ENCODE measurements around the gene PTPRM. TPM values are rescaled to one million over a fixed set of nuclear protein-coding genes. Genes with fewer than 3 reads are reported as not detected.
A peak's percentile ranks its signal among the peaks of the same experiment; 100 is the strongest.

The PTPRM gene
- polyA plus RNA-seq, 2 of the 4 experiments (the other 2 are of a cell fraction): 44.5 to 199 TPM

- H3K4me3 ChIP-seq: no peak overlapping the region
- FAIRE-seq: no peak
- peaks cover 67% of the 10 kb centered on the region for H3K4me1 ChIP-seq
- whole genome bisulfite sequencing (ENCODE audit: missing lambda C conversion rate): 90% methylated on average over 5 of the region's 5 CpGs
- ATAC-seq: no peak
- DNase-seq (ENCODE audit: low read depth in 1 of 2, low spot score in 1 of 2): no peak
- peak overlapping the region; percentile 21; the same call in 1 of the 3 replicates for H3K4me2 ChIP-seq
- no peaks in the 10 kb centered on the region for H3K9me3 ChIP-seq
- CTCF ChIA-PET: interaction anchor here (1.5 kb wide), 1 partner anchor 60 kb away, joined by 3 read pairs; no protein-coding TSS in a partner anchor
- peak overlapping the region; percentile 93 to 95 for H3K27ac ChIP-seq
- POLR2A ChIA-PET: no interaction called here
- TF ChIP-seq E2F6 (IDR thresholded peaks at IDR 0.05; ENCODE audit: borderline replicate concordance, low read depth): no peak
- TF ChIP-seq FOSL2 (IDR thresholded peaks at IDR 0.05): no peak
- TF ChIP-seq FOSL2 (CRISPR knock-in tag; IDR thresholded peaks at IDR 0.05): no peak
- no peak for TF ChIP-seq SREBF2 (IDR thresholded peaks at IDR 0.05)
- TF ChIP-seq CHD2 (IDR thresholded peaks at IDR 0.05; ENCODE audit: low read length, partially characterized antibody): no peak
- TF ChIP-seq USF2 (IDR thresholded peaks at IDR 0.05): no peak
- no peak for TF ChIP-seq JUN (IDR thresholded peaks at IDR 0.05)
- no peak for TF ChIP-seq TP53 (CRISPR knock-in tag; IDR thresholded peaks at IDR 0.05)
- no peak for TF ChIP-seq CHD4 (IDR thresholded peaks at IDR 0.05; ENCODE audit: borderline replicate concordance)
- TF ChIP-seq MAZ (IDR thresholded peaks at IDR 0.05; ENCODE audit: borderline replicate concordance, low read depth, low read length): no peak
- TF ChIP-seq FOSB (CRISPR knock-in tag; IDR thresholded peaks at IDR 0.05): no peak
These were observed 373.3 kb downstream of the PTPRM start for GRCh38 chr18:7940379-7940778.

- Histone ChIP-seq H3K9me3 (no peaks in the 10 kb centered on the region), H3K4me3 (no peak overlapping the region), H3K4me2 (peak overlapping the region; percentile 45), H3K27ac (peak overlapping the region; percentile 93 to 95), H3K4me1 (peaks cover 70% of the 10 kb centered on the region)
- DNase-seq (ENCODE audit: low read depth in 1 of 2, low spot score in 1 of 2) (no peak), FAIRE-seq (no peak), ATAC-seq (no peak)
- CTCF ChIA-PET: interaction anchor here (1.5 kb wide), 1 partner anchor 61 kb away, joined by 3 read pairs; no protein-coding TSS in a partner anchor
- 91% methylated on average over 4 of the region's 4 CpGs for WGBS (ENCODE audit: missing lambda C conversion rate)
- POLR2A ChIA-PET: no interaction called here
- TF ChIP-seq CTCF (IDR thresholded peaks at IDR 0.05) (no peak), RARB (CRISPR knock-in tag; IDR thresholded peaks at IDR 0.05) (no peak), CHD4 (IDR thresholded peaks at IDR 0.05; ENCODE audit: borderline replicate concordance) (no peak), HOXA7 (CRISPR knock-in tag; IDR thresholded peaks at IDR 0.05) (no peak), HMGXB4 (CRISPR knock-in tag; IDR thresholded peaks at IDR 0.05; ENCODE audit: borderline replicate concordance) (no peak), ZSCAN20 (CRISPR knock-in tag; IDR thresholded peaks at IDR 0.05) (no peak), MAZ (IDR thresholded peaks at IDR 0.05; ENCODE audit: borderline replicate concordance, low read depth, low read length) (no peak), GATA3 (IDR thresholded peaks at IDR 0.05; ENCODE audit: borderline replicate concordance) (no peak), NPAS2 (CRISPR knock-in tag; IDR thresholded peaks at IDR 0.05; ENCODE audit: borderline replicate concordance) (no peak), CBX8 (IDR thresholded peaks at IDR 0.05) (no peak), KDM1A (IDR thresholded peaks at IDR 0.05; ENCODE audit: low read depth) (no peak), ZC3H11A (IDR thresholded peaks at IDR 0.05) (no peak), EHF (CRISPR knock-in tag; IDR thresholded peaks at IDR 0.05) (no peak), KDM5A (IDR thresholded peaks at IDR 0.05) (no peak), E2F6 (IDR thresholded peaks at IDR 0.05; ENCODE audit: borderline replicate concordance, low read depth) (no peak), TP53 (CRISPR knock-in tag; IDR thresholded peaks at IDR 0.05) (no peak)
These were observed 373.9 kb downstream of the PTPRM start for GRCh38 chr18:7940971-7941370.
